GM19467 (cell line): ENCODE data around the gene SPO11.

Experiments
- ATAC-seq: cut with Tn5 transposase; IDR thresholded peaks from one replicate; pipeline ENCODE4 v1.9.1; 2021; ENCODE audit warnings: mild to moderate bottlenecking, moderate library complexity; ENCODE audit not compliant: unreplicated experiment

Gene SPO11

DNA sequence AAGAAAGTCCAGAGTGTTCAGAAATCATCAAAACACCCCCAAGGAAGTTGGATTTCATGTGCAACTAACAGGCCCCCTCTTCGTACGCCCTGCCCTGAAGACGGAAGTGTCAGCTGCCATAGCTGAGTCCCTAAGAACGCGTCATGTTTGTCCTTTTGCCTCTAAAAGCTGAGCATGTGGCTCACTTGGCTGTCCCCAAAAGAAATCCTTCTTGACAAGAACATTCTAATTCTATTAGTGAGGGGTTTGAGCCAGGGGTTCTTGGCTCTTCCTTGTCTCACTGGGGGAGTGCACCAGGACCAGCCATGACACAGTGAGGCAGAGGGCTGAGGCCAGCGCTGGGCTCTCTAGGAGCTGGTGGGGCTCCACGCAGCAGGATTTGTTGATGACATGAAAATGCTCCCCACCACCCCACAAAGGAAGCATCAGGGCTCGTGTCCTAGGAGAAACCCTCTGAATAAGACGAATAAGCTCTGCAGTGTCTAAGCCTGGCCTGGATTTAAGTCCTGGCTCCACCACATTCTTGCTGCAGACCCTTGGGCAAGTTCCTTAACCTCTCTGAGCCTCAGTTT is 20.0 kb upstream of the SPO11 start:
- no peak for ATAC-seq

DNA sequence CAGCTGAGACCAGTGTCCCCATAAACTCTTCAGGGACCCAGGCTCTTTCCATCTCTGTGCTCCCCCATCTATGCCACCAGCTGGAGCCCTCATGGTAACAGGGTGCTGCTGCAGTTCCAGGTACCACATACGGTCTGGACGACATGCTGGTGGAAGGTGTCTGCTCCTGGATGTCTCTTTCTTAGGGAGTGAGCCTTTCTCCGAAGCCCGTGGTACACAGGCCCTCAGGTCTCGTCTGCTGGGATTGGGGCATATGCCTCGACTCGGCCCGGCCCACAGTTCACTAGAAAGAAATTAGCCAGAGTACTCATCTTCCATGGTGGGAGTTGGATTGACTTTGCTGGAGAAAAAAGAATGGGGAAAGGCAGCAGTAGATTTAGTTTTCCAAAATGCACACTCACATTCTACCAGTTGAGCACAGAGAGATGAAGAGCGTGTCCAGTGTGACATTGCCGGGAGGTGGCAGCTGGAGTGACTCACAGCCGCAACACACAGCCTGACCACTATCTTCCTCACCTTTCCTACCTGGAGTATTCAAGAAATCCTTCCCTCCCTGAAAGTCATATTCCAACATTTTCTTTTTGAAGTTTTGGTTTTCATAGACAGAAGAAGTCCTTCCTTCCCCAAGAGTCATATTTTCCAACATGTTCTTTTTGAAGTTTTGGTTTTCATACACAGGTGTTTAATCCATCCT is 18.6 kb upstream of the SPO11 start:
- no peak for ATAC-seq

DNA sequence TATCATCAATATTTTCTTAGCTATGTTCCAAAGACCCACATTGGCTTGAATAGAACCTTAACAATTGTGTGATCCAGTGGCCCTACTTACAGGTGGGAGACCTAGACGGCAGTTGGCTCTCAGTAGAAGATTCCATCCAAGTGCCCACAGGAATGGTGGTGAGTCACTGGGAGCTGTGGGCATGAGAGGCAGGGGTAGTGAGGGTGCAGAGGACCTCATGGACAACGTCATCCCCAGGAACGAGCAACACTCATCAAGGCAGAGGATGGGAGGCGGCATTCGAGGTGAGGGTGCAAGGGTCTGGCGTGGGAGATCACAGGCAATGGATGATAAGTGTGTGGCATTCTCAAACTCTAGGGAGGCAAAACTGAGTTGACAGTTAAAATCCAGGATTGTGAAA is 17.5 kb upstream of the SPO11 start:
- no peak for ATAC-seq

DNA sequence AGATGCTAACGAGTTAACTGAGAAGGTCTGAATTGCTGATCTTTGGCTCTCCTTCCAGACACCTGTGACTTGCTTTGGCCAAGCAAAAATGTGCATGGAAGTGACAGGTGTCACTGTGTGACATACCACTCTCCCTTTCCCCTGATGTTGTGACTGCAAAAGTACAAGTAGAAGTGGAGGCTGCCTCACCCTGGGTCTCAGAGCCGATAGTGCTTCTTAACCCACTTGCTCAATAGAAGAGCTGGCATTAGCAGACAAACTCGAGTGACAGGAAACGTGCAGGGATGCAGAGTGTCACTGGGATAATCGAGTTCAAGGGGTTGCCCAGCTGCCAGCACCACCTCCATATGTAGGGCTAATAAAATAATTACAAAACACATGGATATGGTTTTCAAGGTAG is 16.4 kb upstream of the SPO11 start:
- ATAC-seq, result no peak

DNA sequence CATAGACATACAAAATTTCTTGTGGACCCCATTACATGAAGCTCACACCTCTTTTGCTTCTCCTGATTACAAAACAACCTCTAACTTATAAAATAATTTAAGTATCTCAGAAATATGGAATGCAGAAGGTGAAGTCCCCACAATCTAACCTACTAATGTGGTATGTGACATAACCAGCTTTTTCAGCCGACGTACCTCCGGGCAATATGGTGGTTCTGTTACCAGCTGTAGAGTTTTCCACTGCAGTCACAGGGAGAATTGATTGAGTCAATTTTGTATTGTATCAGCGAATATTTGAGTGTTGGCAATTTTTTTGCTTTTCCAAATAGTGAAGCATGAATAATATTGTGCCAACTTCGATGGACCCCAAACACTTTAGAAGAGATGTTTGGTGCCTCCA is 15.7 kb upstream of the SPO11 start:
- ATAC-seq, result no peak

DNA sequence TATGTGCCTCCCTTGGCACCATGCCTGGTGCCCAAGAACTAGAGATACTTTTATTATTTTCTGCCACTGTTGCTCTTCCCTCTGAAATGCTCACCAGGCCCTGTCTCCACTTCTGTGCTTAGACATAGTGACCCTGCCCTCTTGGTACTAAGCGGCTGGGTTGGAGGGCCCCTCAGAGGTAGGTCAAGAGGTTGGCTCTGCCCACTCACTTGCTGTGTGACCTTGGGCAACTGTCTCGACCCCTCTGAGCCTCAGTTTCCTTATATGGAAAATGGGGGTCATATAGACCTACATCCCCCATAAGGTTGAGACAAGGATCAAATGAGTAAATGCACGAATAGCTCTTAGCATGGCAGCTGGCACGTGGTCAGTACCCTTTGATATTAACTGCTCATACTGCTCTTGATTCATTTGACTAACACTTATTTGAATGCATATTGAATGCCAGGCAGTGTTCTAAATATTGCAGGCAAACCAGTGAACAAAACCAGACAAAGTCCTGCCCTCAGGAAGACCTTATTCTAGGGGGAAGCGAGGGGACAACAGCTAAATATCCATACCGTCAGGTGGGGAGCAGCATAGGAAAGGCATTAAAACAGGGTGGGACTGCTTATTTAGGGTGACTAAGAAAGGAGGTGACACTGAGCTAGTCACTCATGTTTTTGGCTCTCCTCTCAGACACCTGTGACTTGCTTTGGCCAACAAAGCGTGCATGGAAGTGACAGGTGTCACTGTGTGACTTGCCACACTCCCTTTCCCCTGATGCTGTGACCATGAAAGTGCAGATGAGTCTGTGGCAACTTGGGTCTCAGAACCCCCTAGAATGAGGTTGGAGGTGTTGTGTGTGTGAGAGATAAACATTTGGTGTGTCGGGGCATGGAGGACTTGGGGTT is 14.3 kb upstream of the SPO11 start:
- no peak for ATAC-seq

DNA sequence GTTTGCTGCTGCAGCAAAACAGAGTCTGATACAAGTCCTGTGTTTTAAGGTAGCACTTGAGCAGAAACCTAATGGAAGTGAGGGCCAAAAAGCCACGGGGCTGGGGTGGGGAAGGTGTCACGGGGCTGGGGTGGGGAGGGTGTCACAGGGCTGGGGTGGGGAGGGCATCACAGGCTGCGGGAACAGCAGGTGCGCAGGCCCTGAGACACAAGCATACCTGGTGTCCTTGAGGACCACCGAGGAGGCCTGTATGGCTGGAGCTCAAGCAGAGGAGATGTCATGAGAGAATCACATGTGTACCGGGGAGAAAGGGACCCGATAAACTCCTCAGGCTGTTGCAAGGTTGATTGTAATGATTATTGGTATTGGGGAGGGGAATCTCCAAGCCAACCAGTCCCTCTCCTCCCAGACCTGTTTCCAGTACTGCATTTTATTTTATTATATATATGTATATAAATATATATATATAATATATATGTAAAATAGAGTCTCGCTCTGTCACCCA is 13.6 kb upstream of the SPO11 start:
- ATAC-seq, result no peak

DNA sequence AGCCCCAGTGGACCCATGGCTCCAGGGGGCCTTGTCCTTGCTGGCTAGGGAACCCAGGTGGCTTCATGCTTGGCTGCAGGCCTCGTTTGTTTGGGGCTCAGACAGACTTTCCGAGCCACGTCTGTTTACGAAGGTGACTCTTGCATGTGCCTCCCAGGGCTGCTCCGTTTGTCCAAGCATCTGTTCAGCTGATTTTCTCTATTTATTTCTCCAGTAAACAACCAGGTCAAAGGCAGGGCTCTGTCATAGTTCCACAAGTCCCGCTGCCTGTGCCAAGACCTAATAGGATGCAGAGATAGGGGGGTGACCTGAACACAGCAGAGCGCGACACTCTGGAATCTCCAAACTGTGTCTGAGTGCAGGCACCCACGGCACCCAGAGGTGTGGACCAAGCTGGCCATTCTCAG is 12.8 kb upstream of the SPO11 start:
- no peak for ATAC-seq

DNA sequence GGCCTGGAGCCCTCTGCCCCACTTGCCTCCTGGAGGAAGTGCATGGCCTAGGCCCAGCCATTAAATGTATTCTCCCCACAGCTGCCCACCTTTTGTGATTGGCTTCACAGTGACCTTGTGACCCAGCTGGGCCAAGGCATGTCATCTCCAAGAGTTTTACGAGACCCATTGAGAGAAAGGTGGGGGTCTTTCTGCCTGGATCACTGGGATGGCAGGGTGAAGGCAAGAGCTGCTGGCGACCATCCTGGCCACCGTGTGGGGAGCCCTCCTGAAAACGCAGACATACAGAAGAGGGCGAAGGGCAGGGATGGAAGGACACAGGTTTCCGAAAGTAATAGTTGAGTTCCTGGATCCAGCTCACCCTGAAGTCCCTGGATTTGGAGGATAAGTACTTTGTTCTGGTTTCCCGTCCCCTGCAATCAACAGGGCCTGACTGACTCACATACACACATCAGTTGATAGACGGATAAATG is 12.3 kb upstream of the SPO11 start:
- ATAC-seq, result no peak

DNA sequence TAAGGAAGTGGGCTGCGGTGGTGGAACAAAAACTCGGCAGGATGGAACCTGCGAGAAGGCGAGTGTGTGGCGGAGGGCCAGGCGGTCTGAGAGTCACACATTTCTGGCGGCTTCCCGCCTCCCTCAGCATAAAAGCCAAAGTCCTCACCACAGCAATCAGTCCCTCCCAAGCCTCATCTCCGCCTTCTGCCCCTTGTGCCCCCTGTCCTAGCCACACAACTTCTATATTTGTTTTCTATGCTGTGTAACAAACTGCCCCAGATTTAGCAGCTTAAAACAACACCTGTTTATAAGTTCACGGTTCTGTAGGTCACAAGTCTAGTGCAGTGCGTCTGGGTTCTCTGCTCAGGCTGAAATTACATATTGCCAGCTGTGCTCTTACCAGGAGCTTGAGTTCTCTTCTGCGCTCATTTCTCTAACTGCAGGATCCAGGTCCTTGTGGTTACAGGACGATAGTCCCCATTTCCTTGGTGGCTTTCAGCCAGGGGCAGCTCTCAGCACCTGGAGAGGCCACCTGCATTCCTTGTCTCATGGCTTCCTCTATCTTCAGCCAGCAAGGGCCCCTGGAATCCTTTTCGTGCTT is 11.7 kb upstream of the SPO11 start:
- no peak for ATAC-seq

DNA sequence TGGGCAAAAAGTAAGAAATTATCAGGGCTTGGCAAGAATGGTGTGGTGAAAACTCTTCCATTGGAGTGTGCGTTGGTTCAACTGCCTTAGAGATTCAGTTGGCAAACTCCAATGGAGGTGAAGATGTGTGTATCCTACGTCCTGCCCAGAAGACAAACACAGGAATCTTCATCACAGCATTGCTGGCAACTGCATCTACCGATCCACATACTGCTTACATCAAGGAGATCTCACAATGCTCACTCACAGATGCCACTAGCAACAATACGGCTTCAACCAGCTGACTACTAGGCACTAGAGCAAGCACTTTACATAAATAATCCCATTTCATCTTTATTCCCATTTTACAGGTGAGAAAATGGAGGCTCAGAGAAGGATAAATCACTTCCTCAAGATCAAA is 10.0 kb upstream of the SPO11 start:
- no peak for ATAC-seq

DNA sequence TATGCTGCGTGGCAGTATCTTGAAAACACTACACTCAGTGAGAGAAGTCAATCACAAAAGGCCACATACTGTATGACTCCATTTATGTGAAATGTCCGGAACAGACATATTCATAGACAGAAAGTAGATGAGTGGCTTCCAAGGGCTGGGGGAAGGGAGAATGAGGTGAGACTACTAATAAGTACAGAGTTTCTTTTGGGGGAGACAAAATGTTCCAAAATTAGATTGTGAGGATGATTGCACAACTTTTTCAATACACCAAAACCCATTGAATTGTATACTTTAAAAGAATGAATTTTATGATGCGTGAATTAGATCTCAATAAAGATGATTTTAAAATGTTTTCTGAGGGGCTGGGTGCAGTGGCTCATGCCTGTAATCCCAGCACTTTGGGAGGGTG is 9.2 kb upstream of the SPO11 start:
- ATAC-seq, result no peak

DNA sequence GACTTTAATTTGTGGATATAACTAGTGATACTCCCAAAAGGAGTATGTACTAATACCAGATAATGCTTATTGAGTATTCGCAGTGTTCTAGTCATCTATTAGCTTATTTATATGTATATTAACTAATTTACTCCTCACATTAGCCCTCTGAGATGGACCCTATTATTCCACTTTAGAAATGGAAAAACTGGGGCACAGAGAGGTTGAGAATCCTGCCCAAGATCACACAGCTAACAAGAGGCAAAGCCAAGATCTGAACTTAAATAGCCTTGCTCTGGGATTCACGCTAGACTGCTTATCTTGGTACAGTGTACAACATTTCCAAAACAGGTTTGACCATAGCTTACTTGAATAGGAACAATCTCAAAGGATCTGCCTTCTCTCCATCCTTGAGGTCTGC is 8.5 kb upstream of the SPO11 start:
- no peak for ATAC-seq

DNA sequence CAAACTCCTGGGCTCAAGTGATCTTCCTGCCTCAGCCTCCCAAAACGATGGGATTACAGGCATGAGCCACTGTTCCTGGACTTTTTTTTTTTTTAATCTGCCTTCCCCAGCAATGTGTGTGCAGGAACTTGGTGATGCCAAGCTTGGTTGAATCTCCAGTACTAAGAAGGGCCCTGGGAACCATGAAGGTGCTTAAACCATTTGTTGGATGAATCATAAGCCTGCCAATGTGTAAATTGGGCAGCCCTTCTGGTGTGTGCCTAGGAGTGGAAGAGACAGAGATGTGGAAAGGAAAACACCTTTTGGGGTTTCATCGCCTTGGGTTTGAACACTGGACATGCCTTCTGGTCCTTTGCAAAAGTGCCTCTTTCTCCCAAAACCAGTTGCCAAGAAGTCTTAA is 7.1 kb upstream of the SPO11 start:
- no peak for ATAC-seq

DNA sequence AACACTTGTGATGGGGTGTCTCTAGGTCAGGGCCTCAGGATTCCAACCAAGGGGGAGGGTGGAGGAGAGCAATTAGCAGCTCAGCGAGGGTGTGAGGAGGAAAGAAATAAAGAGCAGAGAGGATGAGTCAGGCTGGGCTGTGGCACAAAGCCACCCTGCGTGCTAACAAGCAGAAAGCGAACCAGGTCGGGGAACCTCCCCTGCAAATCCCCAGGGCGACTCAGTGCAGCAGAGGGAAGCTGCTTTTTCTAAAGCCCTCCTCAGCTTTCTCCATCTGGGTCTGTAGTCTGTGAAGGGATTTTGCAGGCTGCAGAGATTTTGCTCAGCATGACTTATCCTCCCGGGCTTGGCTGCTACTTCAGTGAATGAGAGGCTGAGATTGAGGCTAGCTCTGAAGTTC is 6.6 kb upstream of the SPO11 start:
- ATAC-seq, result no peak

DNA sequence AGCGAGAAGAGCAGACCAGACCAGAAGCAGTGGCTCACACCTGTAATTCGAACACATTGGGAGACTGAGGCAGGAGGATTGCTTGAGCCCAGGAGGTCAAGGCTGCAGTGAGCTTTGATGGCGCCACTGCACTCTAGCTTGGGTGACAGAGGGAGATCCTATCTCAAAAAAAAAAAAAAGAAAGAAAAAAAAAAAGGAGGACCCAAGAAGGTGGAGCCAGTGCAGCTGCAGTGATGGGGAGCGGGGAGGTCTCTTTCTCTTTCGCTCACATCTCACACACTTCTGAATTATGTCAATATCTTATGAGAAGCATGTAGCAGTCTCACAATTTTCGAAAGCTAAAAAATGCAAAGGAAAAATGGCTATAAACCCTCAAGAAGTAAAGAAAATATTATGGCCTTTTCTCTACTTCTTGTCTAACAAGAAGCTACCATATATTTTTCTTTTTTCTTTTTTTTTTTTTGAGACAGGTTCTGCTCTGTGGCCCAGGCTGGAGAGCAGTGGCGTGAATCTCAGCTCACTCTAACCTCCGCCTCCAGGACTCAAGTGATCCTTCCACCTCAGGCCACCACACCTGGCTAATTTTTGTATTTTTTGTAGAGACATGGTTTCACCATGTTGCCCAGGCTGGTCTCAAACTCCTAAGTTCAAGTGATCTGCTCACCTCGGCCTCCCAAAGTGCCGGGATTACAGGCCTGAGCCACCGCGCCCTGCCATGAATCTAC is 3.8 kb upstream of the SPO11 start:
- ATAC-seq, result no peak

DNA sequence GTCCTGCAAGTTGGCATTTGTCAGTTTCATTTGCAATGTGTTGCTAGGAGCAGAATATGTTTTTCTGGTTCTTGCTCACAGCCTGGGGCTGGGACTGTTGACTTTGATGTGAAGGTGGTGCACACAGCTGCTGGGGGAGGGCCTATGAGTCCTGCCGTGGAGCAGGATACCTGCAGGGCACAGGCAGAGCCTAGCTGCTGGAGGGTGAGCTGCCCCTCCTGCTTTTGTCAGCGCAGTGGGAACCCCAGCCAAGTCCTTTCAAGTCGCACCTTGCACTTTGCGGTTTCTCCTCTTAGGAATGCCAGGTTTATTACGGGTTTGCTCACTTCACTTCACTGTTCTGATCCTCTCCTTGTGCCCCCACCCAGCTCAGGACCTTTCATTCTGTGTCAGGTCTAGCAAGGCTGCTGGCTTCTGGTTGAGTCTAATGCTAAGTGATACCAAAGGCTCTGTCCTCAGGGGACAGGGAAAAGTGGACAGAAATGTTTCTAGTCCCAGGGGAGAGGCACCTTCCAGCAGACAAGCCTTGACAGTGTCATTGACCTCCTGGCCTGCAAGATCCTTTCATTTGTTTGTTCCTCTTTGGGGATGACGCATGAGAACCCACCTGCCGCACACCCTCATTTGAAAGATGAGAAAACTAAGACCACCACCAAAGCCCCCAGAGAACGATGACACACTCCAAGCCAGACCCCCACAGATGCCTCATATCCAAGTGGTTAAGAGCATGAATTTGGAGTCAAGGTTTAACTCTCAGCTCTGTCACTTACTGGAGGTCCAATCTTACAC is 2.7 kb upstream of the SPO11 start:
- no peak for ATAC-seq

DNA sequence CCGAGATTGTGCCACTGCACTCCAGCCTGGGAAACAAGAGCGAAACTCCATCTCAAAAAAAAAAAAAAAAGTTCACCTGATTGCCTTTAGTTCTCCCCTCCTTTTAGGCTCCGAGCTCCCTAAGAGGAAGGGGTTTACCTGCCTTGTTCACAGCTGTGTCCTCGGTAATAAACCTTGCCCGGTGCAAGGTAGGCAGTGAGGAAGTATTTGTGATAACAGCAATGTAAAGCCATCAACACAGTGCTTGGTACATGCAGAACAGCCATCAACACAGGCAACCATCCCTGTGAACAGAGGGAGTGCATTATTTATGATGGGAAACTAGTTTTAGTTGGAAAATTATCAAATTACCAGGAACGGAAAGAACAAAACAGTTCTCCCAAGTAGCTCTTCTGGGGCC is 1.8 kb upstream of the SPO11 start:
- no peak for ATAC-seq

DNA sequence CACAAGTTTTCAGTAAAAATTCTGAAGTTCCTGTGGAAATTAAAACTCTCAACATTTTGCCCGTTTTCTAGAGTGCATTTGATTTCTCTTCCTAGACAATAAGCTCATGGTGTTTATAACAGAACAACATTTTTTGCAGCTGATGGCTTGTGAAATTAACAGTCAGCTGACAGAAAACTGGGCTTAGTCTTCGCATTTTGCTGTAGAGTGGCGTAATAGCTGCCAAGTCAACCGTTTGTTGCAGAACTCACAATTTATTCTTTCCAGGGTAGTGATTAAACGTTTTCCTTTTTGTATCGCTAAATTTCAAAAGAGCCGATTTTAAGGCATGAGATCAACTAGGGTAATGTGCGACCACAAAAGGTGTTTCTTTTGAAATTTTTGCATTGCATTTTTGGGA is 1.4 kb downstream of the SPO11 start:
- ATAC-seq, result no peak
